OCI-LY1 (cell line): ENCODE measurements around the gene SLC45A1.
A peak's percentile ranks its signal among the peaks of the same experiment; 100 is the strongest.

Experiments
- H2AFZ ChIP-seq: fragments of 200-600 bp; sonication (generic), shearing (Covaris generic); 2 replicates; pipeline ENCODE4 v1.6.0; 2014; ENCODE audit warnings: antibody characterized with exemption, mild to moderate bottlenecking, low read length
- H3F3A ChIP-seq: fragments of 200-600 bp; sonication (generic), shearing (Covaris generic); 2 replicates; pipeline ENCODE4 v1.6.0; 2014; ENCODE audit warnings: mild to moderate bottlenecking, antibody characterized with exemption, low read length, moderate library complexity; ENCODE audit not compliant: insufficient read depth
- H3K27ac ChIP-seq: fragments of 200-600 bp; sonication (generic); 2 replicates; pipeline ENCODE4 v1.5.1; 2014; ENCODE audit warnings: low read length, mixed run types, mild to moderate bottlenecking, low read depth; ENCODE audit not compliant: poor library complexity, severe bottlenecking
- H3K27me3 ChIP-seq: fragments of 200-600 bp; sonication (generic); 2 replicates; pipeline ENCODE4 v1.6.0; 2014; ENCODE audit warnings: antibody characterized with exemption, mild to moderate bottlenecking, low read length, moderate library complexity; ENCODE audit not compliant: insufficient read depth
- H3K36me3 ChIP-seq: fragments of 200-600 bp; sonication (generic); 2 replicates; pipeline ENCODE4 v1.6.1; 2014; ENCODE audit warnings: mild to moderate bottlenecking, antibody characterized with exemption, low read length, moderate library complexity, mixed read lengths; ENCODE audit not compliant: insufficient read depth
- H3K4me1 ChIP-seq: fragments of 200-600 bp; sonication (generic); 2 replicates; pipeline ENCODE4 v1.5.1; 2014; ENCODE audit warnings: mild to moderate bottlenecking, low read length, moderate library complexity; ENCODE audit not compliant: insufficient read depth, severe bottlenecking
- H3K4me2 ChIP-seq: fragments of 200-600 bp; sonication (generic), shearing (Covaris generic); 2 replicates; pipeline ENCODE4 v1.6.1; 2014; ENCODE audit warnings: low read length
- H3K4me3 ChIP-seq: fragments of 200-600 bp; sonication (generic); 2 replicates; pipeline ENCODE4 v1.5.1; 2014; ENCODE audit warnings: low read length, low read depth, mild to moderate bottlenecking, mixed read lengths; ENCODE audit not compliant: poor library complexity, severe bottlenecking
- H3K79me2 ChIP-seq: fragments of 200-600 bp; shearing (Covaris generic); 2 replicates; pipeline ENCODE4 v1.6.1; 2016; ENCODE audit warnings: mixed run types, low read length, mixed read lengths; ENCODE audit not compliant: insufficient read depth
- H3K9ac ChIP-seq: fragments of 200-600 bp; sonication (generic), shearing (Covaris generic); 2 replicates; pipeline ENCODE4 v1.6.1; 2014; ENCODE audit warnings: mild to moderate bottlenecking, low read length, mixed read lengths
- H3K9me2 ChIP-seq: fragments of 200-600 bp; sonication (generic), shearing (Covaris generic); 2 replicates; pipeline ENCODE4 v1.6.1; 2014; ENCODE audit warnings: low read depth, mild to moderate bottlenecking, low read length, mixed read lengths
- H3K9me3 ChIP-seq: fragments of 200-600 bp; shearing (Covaris generic); 2 replicates; pipeline ENCODE4 v1.6.1; 2014; ENCODE audit warnings: low read length, mixed read lengths
- H4K20me1 ChIP-seq: fragments of 200-600 bp; sonication (generic), shearing (Covaris generic); 2 replicates; pipeline ENCODE4 v1.6.0; 2016; ENCODE audit warnings: mild to moderate bottlenecking, low read length; ENCODE audit not compliant: insufficient read depth
- EZH2 ChIP-seq: fragments of 200-600 bp; sonication (generic), shearing (Covaris generic); IDR thresholded peaks from 2 replicates; pipeline ENCODE4 v1.8.0; 2017; ENCODE audit warnings: borderline replicate concordance, mixed run types, mild to moderate bottlenecking, antibody characterized with exemption, low read length, moderate library complexity, mixed read lengths
- TF ChIP-seq, protein P1 (sequence below): fragments of 200-600 bp; sonication (generic), shearing (Covaris generic); IDR thresholded peaks from 2 replicates; pipeline ENCODE4 v1.5.1; 2017; ENCODE audit warnings: mild to moderate bottlenecking, antibody characterized with exemption, low read length, moderate library complexity, mixed read lengths

The SLC45A1 gene

DNA sequence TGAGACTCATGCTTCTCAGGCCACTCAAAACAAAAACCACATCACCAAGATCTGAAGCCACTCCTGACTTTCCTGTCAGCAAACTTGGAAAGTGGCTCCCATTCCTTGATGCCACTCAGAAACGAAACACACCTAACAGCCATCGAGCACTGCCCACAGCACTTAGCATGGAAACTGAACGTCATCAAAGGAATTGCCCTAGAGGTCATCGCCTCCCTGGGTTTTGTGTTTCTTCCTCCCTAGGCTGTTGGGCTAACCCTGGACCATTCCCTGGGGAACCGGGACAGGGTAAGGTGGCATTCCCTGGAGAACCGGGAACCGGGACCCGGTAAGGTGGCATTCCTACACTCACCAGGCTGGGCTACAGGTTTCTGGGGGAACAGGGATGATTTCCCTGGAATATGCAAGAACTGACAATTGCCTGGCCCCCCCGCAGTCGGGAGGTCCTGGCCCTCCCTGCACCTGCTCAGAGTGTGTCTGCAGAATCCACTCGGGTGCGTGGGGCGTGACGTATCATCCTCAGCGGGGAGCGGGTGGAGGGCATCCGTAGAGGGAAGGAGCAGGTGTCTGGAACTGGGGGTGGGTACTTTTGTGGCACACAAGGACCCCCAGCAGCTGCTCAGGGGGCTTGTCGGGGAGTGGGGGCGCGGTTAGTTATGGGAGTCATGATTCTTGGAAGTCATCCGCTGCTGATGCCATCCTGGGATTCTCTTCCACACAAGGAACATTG, 30.3 kb downstream of the SLC45A1 start:
- Histone ChIP-seq H3F3A (peaks cover 6% of the 10 kb centered on the region; the same call in 1 of the 2 replicates), H3K4me1 (no peaks in the 10 kb centered on the region), H3K79me2 (no peaks in the 10 kb centered on the region), H3K9ac (no peak overlapping the region), H2AFZ (no peak overlapping the region), H3K27ac (no peak overlapping the region), H3K4me3 (no peak overlapping the region), H3K9me3 (no peaks in the 10 kb centered on the region), H3K27me3 (no peaks in the 10 kb centered on the region), H4K20me1 (no peaks in the 10 kb centered on the region), H3K36me3 (peaks cover 13% of the 10 kb centered on the region), H3K9me2 (no peaks in the 10 kb centered on the region), H3K4me2 (no peak overlapping the region)
- TF ChIP-seq, protein P1, sequence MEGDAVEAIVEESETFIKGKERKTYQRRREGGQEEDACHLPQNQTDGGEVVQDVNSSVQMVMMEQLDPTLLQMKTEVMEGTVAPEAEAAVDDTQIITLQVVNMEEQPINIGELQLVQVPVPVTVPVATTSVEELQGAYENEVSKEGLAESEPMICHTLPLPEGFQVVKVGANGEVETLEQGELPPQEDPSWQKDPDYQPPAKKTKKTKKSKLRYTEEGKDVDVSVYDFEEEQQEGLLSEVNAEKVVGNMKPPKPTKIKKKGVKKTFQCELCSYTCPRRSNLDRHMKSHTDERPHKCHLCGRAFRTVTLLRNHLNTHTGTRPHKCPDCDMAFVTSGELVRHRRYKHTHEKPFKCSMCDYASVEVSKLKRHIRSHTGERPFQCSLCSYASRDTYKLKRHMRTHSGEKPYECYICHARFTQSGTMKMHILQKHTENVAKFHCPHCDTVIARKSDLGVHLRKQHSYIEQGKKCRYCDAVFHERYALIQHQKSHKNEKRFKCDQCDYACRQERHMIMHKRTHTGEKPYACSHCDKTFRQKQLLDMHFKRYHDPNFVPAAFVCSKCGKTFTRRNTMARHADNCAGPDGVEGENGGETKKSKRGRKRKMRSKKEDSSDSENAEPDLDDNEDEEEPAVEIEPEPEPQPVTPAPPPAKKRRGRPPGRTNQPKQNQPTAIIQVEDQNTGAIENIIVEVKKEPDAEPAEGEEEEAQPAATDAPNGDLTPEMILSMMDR, result no peak

DNA sequence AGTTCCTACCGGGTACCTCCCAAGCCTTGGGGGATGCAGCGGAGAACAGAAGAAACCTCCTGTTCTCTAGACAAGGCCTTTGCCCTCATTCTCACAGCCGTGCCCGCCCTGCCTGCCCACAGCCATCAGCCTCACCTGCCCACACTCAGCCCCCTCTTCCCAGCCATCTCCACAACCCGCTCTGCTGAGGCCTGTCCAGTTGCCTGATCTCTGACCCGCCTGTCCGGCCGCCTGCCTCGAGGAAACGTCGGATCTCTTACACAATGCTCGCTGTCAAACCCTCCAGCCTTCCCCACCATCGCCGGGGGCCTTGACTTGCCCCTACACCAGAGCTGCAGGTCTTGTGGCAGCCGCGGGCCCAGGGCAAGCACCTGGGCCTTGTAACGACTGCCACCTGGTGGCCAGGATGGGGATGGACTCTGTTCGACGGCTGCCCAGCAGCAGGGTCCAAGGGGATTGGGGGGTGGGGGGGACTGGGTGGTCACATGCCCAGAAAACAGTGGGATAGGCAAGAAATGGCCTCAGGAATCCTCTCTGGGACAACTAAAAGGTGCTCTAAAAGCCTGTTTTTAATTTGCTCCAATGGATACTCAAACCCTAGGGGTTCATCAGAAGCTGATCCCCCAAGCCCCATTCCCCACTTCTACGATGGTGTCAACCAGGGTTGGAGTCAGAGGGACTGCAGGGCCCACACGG, 31.0 kb downstream of the SLC45A1 start:
- H3K4me2 ChIP-seq, result no peak overlapping the region
- no peak for TF ChIP-seq EZH2
- TF ChIP-seq, protein P1, result peak; percentile 86
- H3K9me2 ChIP-seq, result no peaks in the 10 kb centered on the region
- H3K9me3 ChIP-seq, result no peaks in the 10 kb centered on the region
- no peak overlapping the region for H2AFZ ChIP-seq
- H3F3A ChIP-seq, result peaks cover 8% of the 10 kb centered on the region; the same call in 1 of the 2 replicates
- H3K4me1 ChIP-seq, result no peaks in the 10 kb centered on the region
- H3K79me2 ChIP-seq, result no peaks in the 10 kb centered on the region
- H3K27me3 ChIP-seq, result no peaks in the 10 kb centered on the region
- no peaks in the 10 kb centered on the region for H4K20me1 ChIP-seq
- no peak overlapping the region for H3K9ac ChIP-seq
- H3K36me3 ChIP-seq, result peaks cover 20% of the 10 kb centered on the region
- H3K27ac ChIP-seq, result no peak overlapping the region
- no peak overlapping the region for H3K4me3 ChIP-seq

DNA sequence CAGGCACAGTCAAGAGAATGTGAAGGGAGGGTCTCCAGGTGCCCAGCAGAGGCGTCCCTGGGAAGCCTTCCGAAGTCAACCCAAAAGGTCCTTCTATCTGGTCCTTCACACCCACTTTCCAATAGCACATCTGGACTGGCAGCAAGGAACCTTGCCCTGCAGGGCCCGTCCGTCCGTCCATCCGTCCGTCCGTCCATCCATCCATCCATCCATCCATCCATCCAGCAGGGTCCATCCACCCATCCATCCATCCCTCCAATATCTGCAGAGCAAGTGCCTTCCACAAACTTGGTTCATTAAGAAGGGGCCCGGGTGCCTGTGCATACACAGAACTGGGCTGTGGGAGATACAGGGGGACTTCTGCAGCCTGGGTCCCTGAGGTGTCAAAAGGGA, 31.6 kb downstream of the SLC45A1 start:
- no peaks in the 10 kb centered on the region for H3K4me1 ChIP-seq
- H3F3A ChIP-seq, result peaks cover 8% of the 10 kb centered on the region; the same call in 1 of the 2 replicates
- H4K20me1 ChIP-seq, result no peaks in the 10 kb centered on the region
- H3K79me2 ChIP-seq, result no peaks in the 10 kb centered on the region
- no peak overlapping the region for H3K4me2 ChIP-seq
- no peaks in the 10 kb centered on the region for H3K27me3 ChIP-seq
- H3K9ac ChIP-seq, result no peak overlapping the region
- no peaks in the 10 kb centered on the region for H3K9me2 ChIP-seq
- peaks cover 23% of the 10 kb centered on the region for H3K36me3 ChIP-seq
- H3K27ac ChIP-seq, result no peak overlapping the region
- TF ChIP-seq, protein P1, result no peak
- no peak for TF ChIP-seq EZH2
- H2AFZ ChIP-seq, result no peak overlapping the region
- H3K4me3 ChIP-seq, result no peak overlapping the region
- H3K9me3 ChIP-seq, result no peaks in the 10 kb centered on the region
